K562 (cell line): Measurements from ENCODE around the gene SOCS7. TPM values are rescaled to one million over a fixed set of nuclear protein-coding genes. Genes with fewer than 3 reads are reported as not detected.

Experiments used
- ATAC-seq: fragments of 200-7000 bp; cut with Tn5 transposase; 3 replicates; pipeline ENCODE4 v1.9.1; 2020; ENCODE audit warnings: moderate library complexity
- BruUV-seq: library from RNA; stranded (reverse); fragments of 400-500 nt; replicated peaks from 2 replicates; lab custom pipeline; 2021; lab: Mats Ljungman, UMichigan
- CTCF ChIA-PET: fragments of 300-600 bp; formaldehyde crosslinking; extraction: SDS; loops from one replicate; lab custom pipeline; 2021; ENCODE audit warnings: low intra/inter-chr PET ratio; lab: Yijun Ruan, JAX
- POLR2A ChIA-PET: fragments of 300-600, 350-650 bp; sonication (Branson Sonifier 250); formaldehyde crosslinking; extraction: SDS; loops from one replicate; lab custom pipeline; 2021; ENCODE audit warnings: antibody characterized with exemption, inconsistent platforms; lab: Yijun Ruan, JAX
- DNase-seq, 4 experiments: peaks; one replicate each; pipeline versions ENCODE4 v3.0.0 to v3.0.0-alpha.2; 2011 to 2018; ENCODE audit warnings: low spot score in 3 of 4, mixed read lengths in 3 of 4; ENCODE audit errors: extremely low read depth in 1 of 4
- FAIRE-seq: peaks from 2 replicates; lab custom pipeline; 2011; peaks lifted over from hg19 to GRCh38; lab: Jason Lieb, UNC
- H2AFZ ChIP-seq: 2 replicates; pipeline ENCODE4 v1.6.0; 2011; ENCODE audit warnings: low read depth, low read length, control low read depth, inconsistent platforms
- H3K27ac ChIP-seq: fragments of 200-600 bp; 3 replicates; pipeline ENCODE4 v1.8.0; 2011; ENCODE audit warnings: low read depth, mild to moderate bottlenecking, control low read depth, inconsistent platforms, low read length, moderate library complexity, mixed read lengths; ENCODE audit errors: extremely low read depth
- H3K27me3 ChIP-seq, 2 experiments: fragments of 300-600 bp in 1 of 2; 2 replicates in 1 of 2; 3 replicates in 1 of 2; pipeline versions ENCODE4 v1.6.0 to v1.8.0; 2011; ENCODE audit warnings: inconsistent platforms in 2 of 2, low read length in 2 of 2, mild to moderate bottlenecking in 1 of 2, mixed read lengths in 1 of 2, moderate library complexity in 1 of 2; ENCODE audit not compliant: control insufficient read depth in 2 of 2, insufficient read depth in 2 of 2
- H3K36me3 ChIP-seq: fragments of 300-600 bp; 3 replicates; pipeline ENCODE4 v1.8.0; 2011; ENCODE audit warnings: mild to moderate bottlenecking, low read length, inconsistent platforms; ENCODE audit not compliant: control insufficient read depth, insufficient read depth
- H3K4me1 ChIP-seq, 2 experiments: fragments of 200-600 bp in 1 of 2; replicated peaks in 1 of 2; 2 replicates in 1 of 2; 3 replicates in 1 of 2; pipeline versions ENCODE4 v1.5.1 to v1.8.0; 2011; ENCODE audit warnings: inconsistent platforms in 2 of 2, low read length in 2 of 2, mild to moderate bottlenecking in 1 of 2, mixed read lengths in 1 of 2, moderate library complexity in 1 of 2; ENCODE audit not compliant: control insufficient read depth in 2 of 2, insufficient read depth in 2 of 2
- H3K4me2 ChIP-seq: 2 replicates; pipeline ENCODE4 v1.6.1; 2011; ENCODE audit warnings: low read length, control low read depth, inconsistent platforms, mixed read lengths; ENCODE audit not compliant: insufficient read depth
- H3K4me3 ChIP-seq: fragments of 200-600 bp; sonication (generic), shearing (Covaris generic); 2 replicates; pipeline ENCODE4 v1.5.1; 2016; ENCODE audit warnings: control low read depth, inconsistent platforms
- H3K79me2 ChIP-seq: fragments of 200-600 bp; 3 replicates; pipeline ENCODE4 v1.8.0; 2011; ENCODE audit warnings: low read length, inconsistent platforms; ENCODE audit not compliant: control insufficient read depth, insufficient read depth
- H3K9ac ChIP-seq, 2 experiments: 2 replicates each; pipeline versions ENCODE4 v1.6.0 to v1.6.1; 2011; ENCODE audit warnings: low read depth in 2 of 2, low read length in 2 of 2, control low read depth in 1 of 2, inconsistent platforms in 1 of 2, mild to moderate bottlenecking in 1 of 2, mixed read lengths in 1 of 2; ENCODE audit not compliant: insufficient read depth in 1 of 2
- H3K9me1 ChIP-seq: one replicate; pipeline ENCODE4 v1.6.0; 2011; ENCODE audit warnings: inconsistent platforms, mild to moderate bottlenecking, low read length, moderate library complexity; ENCODE audit not compliant: control insufficient read depth, insufficient read depth
- H3K9me3 ChIP-seq: replicated peaks from 2 replicates; pipeline ENCODE4 v1.5.1; 2011; ENCODE audit warnings: low read depth, low read length, inconsistent platforms; ENCODE audit not compliant: control insufficient read depth, insufficient read depth
- H4K20me1 ChIP-seq: replicated peaks from 2 replicates; pipeline ENCODE4 v1.6.1; 2011; ENCODE audit warnings: low read length, inconsistent platforms, mixed read lengths; ENCODE audit not compliant: control insufficient read depth, insufficient read depth
- ARID1B ChIP-seq: fragments of 450-650 bp; IDR thresholded peaks from 2 replicates; pipeline ENCODE4 v1.6.1; 2016; ENCODE audit warnings: antibody characterized with exemption, mild to moderate bottlenecking, inconsistent platforms
- CHCHD3 ChIP-seq: fragments of 250-450 bp; sonication (Bioruptor Pico); IDR thresholded peaks from 2 replicates; pipeline ENCODE4 v2.1.2; 2022; ENCODE audit warnings: mild to moderate bottlenecking
- CREB3L1 ChIP-seq: fragments of 450-650 bp; IDR thresholded peaks from 2 replicates; pipeline ENCODE4 v1.6.1; 2014; ENCODE audit warnings: low read depth, mild to moderate bottlenecking, moderate library complexity, borderline replicate concordance
- CREM ChIP-seq: IDR thresholded peaks from 2 replicates; pipeline ENCODE4 v1.6.1; 2014; ENCODE audit warnings: antibody characterized with exemption, low read depth
- HDAC2 ChIP-seq: fragments of 450-650 bp; IDR thresholded peaks from 2 replicates; pipeline ENCODE4 v1.6.1; 2016; ENCODE audit warnings: mild to moderate bottlenecking
- HDAC6 ChIP-seq: IDR thresholded peaks from 2 replicates; pipeline ENCODE4 v1.6.1; 2012; ENCODE audit warnings: low read depth, mild to moderate bottlenecking, control low read depth, inconsistent platforms, low read length, moderate library complexity
- RCOR1 ChIP-seq, 2 experiments: IDR thresholded peaks; 2 replicates each; pipeline ENCODE4 v1.6.1; 2012; ENCODE audit warnings: low read depth in 2 of 2, low read length in 2 of 2, borderline replicate concordance in 1 of 2, improper control_type of control experiment in 1 of 2
- SIN3A ChIP-seq, 2 experiments: fragments of 150-350 bp in 1 of 2; IDR thresholded peaks; 2 replicates each; pipeline ENCODE4 v1.6.1; 2011 to 2016; ENCODE audit warnings: borderline replicate concordance in 2 of 2, low read depth in 2 of 2, low read length in 2 of 2, mild to moderate bottlenecking in 2 of 2, moderate library complexity in 2 of 2; ENCODE audit not compliant: control insufficient read depth in 1 of 2
- SPI1 ChIP-seq: IDR thresholded peaks from 2 replicates; pipeline ENCODE4 v1.6.1; 2011; ENCODE audit warnings: low read depth, low read length, control low read depth, borderline replicate concordance
- TCF3 ChIP-seq: sonication (generic); formaldehyde crosslinking; IDR thresholded peaks from 2 replicates; pipeline ENCODE4 v1.4.0; 2020; ENCODE audit warnings: mild to moderate bottlenecking, missing genetic modification reagents
- ZNF318 ChIP-seq, 2 experiments: fragments of 450-650 bp; IDR thresholded peaks; 2 replicates each; pipeline ENCODE4 v1.6.1; 2016; ENCODE audit warnings: mild to moderate bottlenecking in 2 of 2, borderline replicate concordance in 1 of 2, low read depth in 1 of 2, moderate library complexity in 1 of 2
- ZNF354B ChIP-seq: fragments of 250-450 bp; sonication (Bioruptor Pico); IDR thresholded peaks from 2 replicates; pipeline ENCODE4 v1.4.0; 2020
- WGBS: fragments of 100-300 bp; shearing (Covaris generic); methylation state at CpG from one replicate; pipeline ENCODE4 v1.1.6; 2016; ENCODE audit warnings: low coverage, mixed read lengths; ENCODE audit not compliant: insufficient coverage; ENCODE audit errors: missing lambda C conversion rate; 5-methylcytosine and 5-hydroxymethylcytosine counted together
- in situ Hi-C: fragments of 300-500 bp; cut with MboI; formaldehyde crosslinking; loops from 4 replicates; pipeline ENCODE4 v1.15.0; 2018; ENCODE audit warnings: inconsistent platforms, mixed read lengths
- intact Hi-C: fragments of 100-400 bp; cut with micrococcal nuclease; formaldehyde crosslinking; loops from 2 replicates; pipeline ENCODE4 v1.14.2; 2022
- polyA plus RNA-seq, 8 experiments: library from polyadenylated mRNA; depleted of rRNA in 4 of 8; stranded (reverse) in 5 of 8; unstranded in 3 of 8; fragments of >200 nt; fragmentation: Nextera tagmentation in 2 of 8; fragmentation: Illumina TruSeq in 1 of 8; extraction: Ambion mirVana in 2 of 8; extraction: Trizol in 1 of 8; gene quantifications; 2 replicates each; pipeline versions ENCODE4 v1.2.1 to v1.2.3, GENCODE V29; 2011 to 2014; ENCODE audit warnings: inconsistent platforms in 1 of 8, missing spikeins in 1 of 8
- total RNA-seq, 7 experiments: library from RNA; depleted of rRNA in 6 of 7; stranded (reverse); fragments of >200 nt in 6 of 7; fragmentation: Illumina TruSeq in 2 of 7; extraction: Trizol in 2 of 7; gene quantifications; 2 replicates each; pipeline versions ENCODE4 v1.2.1 to v1.2.3, GENCODE V29; 2011 to 2021; ENCODE audit warnings: low replicate concordance in 1 of 7

Gene SOCS7
- total and polyA plus RNA-seq, 9 of the 15 experiments (the other 6 are each of a cell fraction or from before 2014, with no cell fraction given) = 0.94 to 14.5 (median 8.2) TPM

- Histone ChIP-seq H3K4me3 (no peak overlapping the region), H3K4me2 (no peak overlapping the region), H3K9ac (no peak overlapping the region), H2AFZ (no peak overlapping the region), H3K9me1 (no peaks in the 10 kb centered on the region), H3K4me1 (peaks cover 4 to 8% of the 10 kb centered on the region in 2 experiments), H3K27me3 (peaks cover 5 to 50% of the 10 kb centered on the region in 2 experiments; a peak in 3 of 5 replicates), H4K20me1 (peaks cover 3% of the 10 kb centered on the region; the same call in 1 of the 2 replicates), H3K79me2 (no peaks in the 10 kb centered on the region), H3K9me3 (no peaks in the 10 kb centered on the region), H3K27ac (no peak overlapping the region), H3K36me3 (no peaks in the 10 kb centered on the region)
- DNase-seq (no peak), ATAC-seq (no peak), FAIRE-seq (no peak)
- BruUV-seq = no TSS peak
- ChIA-PET CTCF (no interaction called here), POLR2A (no interaction called here)
- TF ChIP-seq HDAC2 = no peak
- no peak for TF ChIP-seq SPI1
- no peak for TF ChIP-seq CREM
- no peak for TF ChIP-seq SIN3A (IDR thresholded peaks at IDR 0.05; ENCODE audit: borderline replicate concordance in 2 of 2, control insufficient read depth in 1 of 2, low read depth in 2 of 2, low read length in 2 of 2)
- TF ChIP-seq RCOR1 (IDR thresholded peaks at IDR 0.05; ENCODE audit: borderline replicate concordance in 1 of 2, low read depth in 2 of 2, low read length in 2 of 2) = no peak
- TF ChIP-seq ZNF354B (CRISPR knock-in tag) = no peak
- no peak for TF ChIP-seq ARID1B
- TF ChIP-seq CHCHD3 (CRISPR knock-in tag) = no peak
- no peak for TF ChIP-seq ZNF318 (IDR thresholded peaks at IDR 0.05; ENCODE audit: borderline replicate concordance in 1 of 2, low read depth in 1 of 2)
- no peak for TF ChIP-seq CREB3L1
- no peak for TF ChIP-seq TCF3
- TF ChIP-seq HDAC6 = no peak
- 15% methylated on average over 10 of the region's 11 CpGs for WGBS
- in situ Hi-C loops (loop anchor here (10.0 kb wide), 1 partner anchor 138 kb away; no protein-coding TSS in a partner anchor), intact Hi-C loops (no loop called here)
These were observed 84.7 kb downstream of the SOCS7 start for GRCh38 chr17:38436386-38436785.
